SK-N-MC (cell line): ENCODE measurements around the gene BBS1.

Experiments used
- DNase-seq: peaks from one replicate; pipeline ENCODE4 v3.0.0-alpha.2; 2011; ENCODE audit warnings: low read depth, low spot score
- H3K27ac ChIP-seq: fragments of 200-600 bp; sonication (generic); 2 replicates; pipeline ENCODE4 v1.5.1; 2016; ENCODE audit warnings: mixed run types
- H3K36me3 ChIP-seq: fragments of 200-600 bp; sonication (generic); 2 replicates; pipeline ENCODE4 v1.6.1; 2017; ENCODE audit warnings: antibody characterized with exemption, low read length, mixed read lengths; ENCODE audit not compliant: insufficient read depth
- H3K4me3 ChIP-seq: fragments of 200-600 bp; sonication (generic); 2 replicates; pipeline ENCODE4 v1.5.1; 2016
- H3K9ac ChIP-seq: fragments of 200-600 bp; sonication (generic); 2 replicates; pipeline ENCODE4 v1.8.0; 2017; ENCODE audit warnings: mixed run types, mixed read lengths; ENCODE audit not compliant: insufficient read length
- H3K9me3 ChIP-seq: fragments of 200-600 bp; sonication (generic); 2 replicates; pipeline ENCODE4 v1.6.1; 2017; ENCODE audit warnings: low read depth, mild to moderate bottlenecking, antibody characterized with exemption, low read length, moderate library complexity, mixed read lengths
- EZH2 ChIP-seq: fragments of 200-600 bp; sonication (generic); IDR thresholded peaks from one replicate; pipeline ENCODE4 v1.6.1; 2017; ENCODE audit warnings: antibody characterized with exemption
- FOXP2 ChIP-seq: optimal IDR thresholded peaks from 2 replicates; pipeline ENCODE3; 2011; ENCODE audit warnings: mild to moderate bottlenecking, moderate library complexity; ENCODE audit not compliant: insufficient read depth; ENCODE audit errors: extremely low read length, control extremely low read depth
- POLR2AphosphoS5 ChIP-seq: IDR thresholded peaks from 2 replicates; pipeline ENCODE4 v1.6.1; 2012; ENCODE audit warnings: mild to moderate bottlenecking, low read depth, low read length, borderline replicate concordance

BBS1 gene

GRCh38 chr11:66559142-66559865 lies 48.9 kb downstream of the BBS1 start:
- no peak for DNase-seq
- no peaks in the 10 kb centered on the region for H3K9me3 ChIP-seq
- no peaks in the 10 kb centered on the region for H3K36me3 ChIP-seq
- H3K9ac ChIP-seq: no peak overlapping the region
- no peak overlapping the region for H3K27ac ChIP-seq
- no peak for TF ChIP-seq POLR2AphosphoS5
- TF ChIP-seq EZH2: no peak
- TF ChIP-seq FOXP2: no peak
- no peak overlapping the region for H3K4me3 ChIP-seq

GRCh38 chr11:66559866-66560676 lies 49.6 kb downstream of the BBS1 start:
- no peaks in the 10 kb centered on the region for H3K9me3 ChIP-seq
- H3K9ac ChIP-seq: no peak overlapping the region
- no peaks in the 10 kb centered on the region for H3K36me3 ChIP-seq
- H3K27ac ChIP-seq: no peak overlapping the region
- no peak for DNase-seq
- H3K4me3 ChIP-seq: no peak overlapping the region
- TF ChIP-seq POLR2AphosphoS5 (no peak), FOXP2 (no peak), EZH2 (no peak)

GRCh38 chr11:66561178-66561974 lies 50.9 kb downstream of the BBS1 start:
- no peak overlapping the region for H3K4me3 ChIP-seq
- H3K9me3 ChIP-seq: no peaks in the 10 kb centered on the region
- no peaks in the 10 kb centered on the region for H3K36me3 ChIP-seq
- H3K9ac ChIP-seq: no peak overlapping the region
- TF ChIP-seq FOXP2 (no peak), POLR2AphosphoS5 (no peak), EZH2 (no peak)
- no peak for DNase-seq
- no peak overlapping the region for H3K27ac ChIP-seq

- H3K9ac ChIP-seq: no peak overlapping the region
- TF ChIP-seq EZH2: no peak
- no peak for TF ChIP-seq FOXP2
- TF ChIP-seq POLR2AphosphoS5: no peak
- H3K4me3 ChIP-seq: no peak overlapping the region
- no peak overlapping the region for H3K27ac ChIP-seq
- no peaks in the 10 kb centered on the region for H3K9me3 ChIP-seq
- DNase-seq: no peak
- H3K36me3 ChIP-seq: no peaks in the 10 kb centered on the region
Measured at GRCh38 chr11:66561975-66562248, 51.5 kb downstream of the BBS1 start.

- H3K9me3 ChIP-seq: no peaks in the 10 kb centered on the region
- no peak overlapping the region for H3K27ac ChIP-seq
- TF ChIP-seq POLR2AphosphoS5 (no peak), EZH2 (no peak), FOXP2 (no peak)
- no peak overlapping the region for H3K4me3 ChIP-seq
- no peak overlapping the region for H3K9ac ChIP-seq
- no peak for DNase-seq
- H3K36me3 ChIP-seq: no peaks in the 10 kb centered on the region
Measured at GRCh38 chr11:66562275-66562674, 51.8 kb downstream of the BBS1 start.

GRCh38 chr11:66562907-66563583 lies 52.6 kb downstream of the BBS1 start:
- Histone ChIP-seq H3K27ac (no peak overlapping the region), H3K4me3 (no peak overlapping the region), H3K9ac (no peak overlapping the region), H3K36me3 (no peaks in the 10 kb centered on the region), H3K9me3 (no peaks in the 10 kb centered on the region)
- no peak for DNase-seq
- TF ChIP-seq POLR2AphosphoS5: no peak
- no peak for TF ChIP-seq EZH2
- no peak for TF ChIP-seq FOXP2

- TF ChIP-seq POLR2AphosphoS5 (no peak), EZH2 (no peak), FOXP2 (no peak)
- no peaks in the 10 kb centered on the region for H3K36me3 ChIP-seq
- H3K27ac ChIP-seq: no peak overlapping the region
- no peak overlapping the region for H3K4me3 ChIP-seq
- no peaks in the 10 kb centered on the region for H3K9me3 ChIP-seq
- H3K9ac ChIP-seq: no peak overlapping the region
- no peak for DNase-seq
Measured at GRCh38 chr11:66563832-66564231, 53.4 kb downstream of the BBS1 start.

- Histone ChIP-seq H3K27ac (no peak overlapping the region), H3K9ac (no peak overlapping the region), H3K9me3 (no peaks in the 10 kb centered on the region), H3K4me3 (no peak overlapping the region), H3K36me3 (no peaks in the 10 kb centered on the region)
- no peak for TF ChIP-seq FOXP2
- TF ChIP-seq POLR2AphosphoS5: no peak
- no peak for TF ChIP-seq EZH2
- no peak for DNase-seq
Measured at GRCh38 chr11:66564538-66564937, 54.1 kb downstream of the BBS1 start.
